Mesothelial cell of epicardium (in vitro differentiated cells): ENCODE results near the gene SNAP25. TPM values are rescaled to one million over a fixed set of nuclear protein-coding genes. Genes with fewer than 3 reads are reported as not detected.

ENCODE experiments used
- DNase-seq, 2 experiments: peaks; one replicate each; pipeline ENCODE4 v3.0.0; 2021; ENCODE audit warnings: low spot score in 2 of 2; ENCODE audit not compliant: unreplicated experiment in 2 of 2
- H3K27ac Mint-ChIP-seq: 2 replicates; pipeline ENCODE4 v1.8.0; 2021; ENCODE audit warnings: mixed read lengths
- H3K27me3 Mint-ChIP-seq: 2 replicates; pipeline ENCODE4 v1.8.0; 2021; ENCODE audit warnings: low read depth, mixed read lengths
- H3K36me3 Mint-ChIP-seq: 2 replicates; pipeline ENCODE4 v1.8.0; 2021; ENCODE audit warnings: mixed read lengths
- H3K4me1 Mint-ChIP-seq: 2 replicates; pipeline ENCODE4 v1.8.0; 2021; ENCODE audit warnings: mixed read lengths
- H3K4me3 Mint-ChIP-seq: 2 replicates; pipeline ENCODE4 v1.8.0; 2021; ENCODE audit warnings: mild to moderate bottlenecking, moderate library complexity, mixed read lengths
- H3K9me3 Mint-ChIP-seq: 2 replicates; pipeline ENCODE4 v1.8.0; 2021; ENCODE audit warnings: mixed read lengths
- total RNA-seq: library from RNA; stranded (reverse); gene quantifications from 3 replicates; pipeline ENCODE4 v1.2.1, GENCODE V29; 2021
- TF ChIP-seq, protein P1 (sequence below): fragments of 200-600 bp; sonication (generic); IDR thresholded peaks from one replicate; pipeline ENCODE4 v1.5.0; 2021; ENCODE audit warnings: antibody characterized with exemption; ENCODE audit not compliant: unreplicated experiment

Gene SNAP25
- total RNA-seq, 1 donor from 2014 or later, result 5.0 TPM

DNA sequence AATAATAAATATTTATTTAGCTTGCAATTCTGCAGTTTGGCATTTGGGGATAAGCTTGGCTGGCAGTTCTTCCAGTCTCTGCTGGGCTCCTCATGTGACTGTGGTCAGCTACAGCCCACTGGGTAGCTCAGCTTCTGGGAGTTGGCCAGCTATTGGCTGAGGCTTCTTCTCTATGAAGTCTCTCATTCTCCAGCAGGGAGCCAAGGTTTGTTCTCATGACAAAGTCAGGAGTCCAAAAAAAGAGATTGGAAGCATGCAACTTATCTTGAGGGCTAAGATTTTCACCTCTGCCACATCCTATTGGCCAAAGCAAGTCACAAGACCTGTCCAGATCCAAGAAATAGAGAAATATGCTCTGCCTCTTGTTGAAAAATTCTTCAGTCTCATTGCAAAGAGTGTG is 94.6 kb downstream of the SNAP25 start:
- DNase-seq, result no peak
- no peaks in the 10 kb centered on the region for H3K9me3 Mint-ChIP-seq
- H3K27me3 Mint-ChIP-seq, result peaks cover 50% of the 10 kb centered on the region
- TF ChIP-seq, protein P1, sequence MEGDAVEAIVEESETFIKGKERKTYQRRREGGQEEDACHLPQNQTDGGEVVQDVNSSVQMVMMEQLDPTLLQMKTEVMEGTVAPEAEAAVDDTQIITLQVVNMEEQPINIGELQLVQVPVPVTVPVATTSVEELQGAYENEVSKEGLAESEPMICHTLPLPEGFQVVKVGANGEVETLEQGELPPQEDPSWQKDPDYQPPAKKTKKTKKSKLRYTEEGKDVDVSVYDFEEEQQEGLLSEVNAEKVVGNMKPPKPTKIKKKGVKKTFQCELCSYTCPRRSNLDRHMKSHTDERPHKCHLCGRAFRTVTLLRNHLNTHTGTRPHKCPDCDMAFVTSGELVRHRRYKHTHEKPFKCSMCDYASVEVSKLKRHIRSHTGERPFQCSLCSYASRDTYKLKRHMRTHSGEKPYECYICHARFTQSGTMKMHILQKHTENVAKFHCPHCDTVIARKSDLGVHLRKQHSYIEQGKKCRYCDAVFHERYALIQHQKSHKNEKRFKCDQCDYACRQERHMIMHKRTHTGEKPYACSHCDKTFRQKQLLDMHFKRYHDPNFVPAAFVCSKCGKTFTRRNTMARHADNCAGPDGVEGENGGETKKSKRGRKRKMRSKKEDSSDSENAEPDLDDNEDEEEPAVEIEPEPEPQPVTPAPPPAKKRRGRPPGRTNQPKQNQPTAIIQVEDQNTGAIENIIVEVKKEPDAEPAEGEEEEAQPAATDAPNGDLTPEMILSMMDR, result no peak
- no peaks in the 10 kb centered on the region for H3K36me3 Mint-ChIP-seq
- no peak overlapping the region for H3K4me3 Mint-ChIP-seq
- peaks cover 8% of the 10 kb centered on the region for H3K4me1 Mint-ChIP-seq
- H3K27ac Mint-ChIP-seq, result no peak overlapping the region

DNA sequence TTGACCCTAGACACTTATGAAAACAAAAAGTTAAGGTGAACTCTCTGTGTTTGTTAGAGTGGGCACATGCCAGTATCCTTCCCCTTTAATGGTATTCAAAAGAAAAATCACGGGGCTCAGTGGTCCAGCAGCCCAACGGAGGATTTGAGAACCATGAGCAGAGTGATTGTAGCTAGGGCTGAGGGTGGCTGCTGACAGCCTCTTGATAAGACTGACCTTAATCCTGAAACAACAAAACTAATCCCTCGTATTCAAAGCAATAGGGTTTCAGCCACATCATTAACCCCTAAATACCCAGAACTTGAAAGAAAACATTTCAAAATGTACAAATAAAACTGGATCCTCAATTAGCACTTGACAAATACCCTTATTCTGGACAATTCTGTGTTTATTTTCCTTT is 95.1 kb downstream of the SNAP25 start:
- H3K36me3 Mint-ChIP-seq, result no peaks in the 10 kb centered on the region
- H3K27ac Mint-ChIP-seq, result no peak overlapping the region
- H3K4me1 Mint-ChIP-seq, result peaks cover 8% of the 10 kb centered on the region
- peaks cover 49% of the 10 kb centered on the region for H3K27me3 Mint-ChIP-seq
- no peak for DNase-seq
- TF ChIP-seq, protein P1, result no peak
- no peaks in the 10 kb centered on the region for H3K9me3 Mint-ChIP-seq
- H3K4me3 Mint-ChIP-seq, result no peak overlapping the region

DNA sequence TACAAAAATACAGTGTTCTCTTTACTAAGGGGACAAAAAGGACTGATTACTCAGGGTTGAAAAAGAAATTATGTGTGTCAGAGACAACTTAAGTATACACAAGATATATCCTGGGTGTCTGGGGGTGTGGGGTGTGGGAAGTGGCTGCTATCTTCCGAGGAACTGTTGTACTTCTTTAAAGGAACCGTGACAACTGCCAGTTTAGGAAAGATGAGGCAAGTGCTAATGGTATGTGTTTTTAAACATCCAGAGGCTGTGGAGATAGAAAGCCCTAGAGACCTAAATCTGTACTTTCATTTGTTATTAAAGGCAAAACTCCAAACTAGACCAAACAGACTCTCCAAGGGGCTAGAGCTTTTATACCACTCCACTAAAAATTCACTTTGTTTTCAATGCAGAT is 95.6 kb downstream of the SNAP25 start:
- no peak overlapping the region for H3K27ac Mint-ChIP-seq

DNA sequence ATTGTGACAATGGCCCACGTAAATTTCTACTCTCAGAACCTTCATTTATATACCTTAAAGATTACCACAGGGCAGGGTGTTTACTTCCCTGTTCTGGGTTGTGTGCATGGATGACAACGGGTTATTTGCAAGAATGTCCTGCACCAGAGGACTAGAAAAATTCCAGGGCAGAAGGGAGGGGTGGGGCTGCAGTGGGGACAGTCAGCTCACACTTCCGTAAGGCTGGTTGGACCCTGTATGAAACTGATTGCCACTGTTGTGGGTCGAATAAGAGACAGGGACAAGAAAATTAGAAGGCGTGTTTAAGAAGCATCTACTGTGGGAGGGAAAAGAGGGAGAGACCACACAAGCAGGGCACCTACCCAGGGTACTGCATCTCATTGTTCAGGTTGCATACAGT is 96.5 kb downstream of the SNAP25 start:
- Mint-ChIP-seq H3K36me3 (no peaks in the 10 kb centered on the region), H3K9me3 (no peaks in the 10 kb centered on the region), H3K27ac (no peak overlapping the region), H3K4me1 (peaks cover 8% of the 10 kb centered on the region), H3K27me3 (peaks cover 50% of the 10 kb centered on the region), H3K4me3 (no peak overlapping the region)
- TF ChIP-seq, protein P1, result no peak
- DNase-seq, result no peak

More for the DNA sequence above, 95.6 kb downstream of the SNAP25 start:
- H3K4me1 Mint-ChIP-seq, result peaks cover 8% of the 10 kb centered on the region
- TF ChIP-seq, protein P1, result no peak
- no peaks in the 10 kb centered on the region for H3K9me3 Mint-ChIP-seq
- H3K36me3 Mint-ChIP-seq, result no peaks in the 10 kb centered on the region
- DNase-seq, result no peak
- peaks cover 49% of the 10 kb centered on the region for H3K27me3 Mint-ChIP-seq
- H3K4me3 Mint-ChIP-seq, result no peak overlapping the region

DNA sequence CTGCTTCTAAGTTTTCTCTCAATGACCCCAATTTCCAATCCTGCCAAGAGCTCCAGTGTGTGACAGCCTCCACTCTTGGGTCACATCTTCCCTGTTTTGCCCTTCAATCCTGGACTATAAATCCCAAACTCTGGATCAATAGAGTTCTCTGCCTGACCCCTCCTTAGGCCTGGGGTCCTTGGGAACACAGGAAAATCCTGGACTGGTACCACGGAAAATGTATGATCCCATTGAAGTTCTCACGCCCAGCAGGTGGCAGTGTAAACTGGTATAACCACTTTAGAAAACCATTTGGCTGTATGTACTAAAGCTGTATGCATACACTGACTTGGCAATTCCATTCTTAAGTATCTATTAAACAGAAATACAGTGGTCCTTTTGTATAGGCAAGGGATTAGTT is 98.0 kb downstream of the SNAP25 start:
- TF ChIP-seq, protein P1, result no peak
- Mint-ChIP-seq H3K9me3 (no peaks in the 10 kb centered on the region), H3K27ac (no peak overlapping the region), H3K36me3 (no peaks in the 10 kb centered on the region), H3K27me3 (peaks cover 40% of the 10 kb centered on the region), H3K4me3 (no peak overlapping the region), H3K4me1 (peaks cover 8% of the 10 kb centered on the region)
- no peak for DNase-seq

DNA sequence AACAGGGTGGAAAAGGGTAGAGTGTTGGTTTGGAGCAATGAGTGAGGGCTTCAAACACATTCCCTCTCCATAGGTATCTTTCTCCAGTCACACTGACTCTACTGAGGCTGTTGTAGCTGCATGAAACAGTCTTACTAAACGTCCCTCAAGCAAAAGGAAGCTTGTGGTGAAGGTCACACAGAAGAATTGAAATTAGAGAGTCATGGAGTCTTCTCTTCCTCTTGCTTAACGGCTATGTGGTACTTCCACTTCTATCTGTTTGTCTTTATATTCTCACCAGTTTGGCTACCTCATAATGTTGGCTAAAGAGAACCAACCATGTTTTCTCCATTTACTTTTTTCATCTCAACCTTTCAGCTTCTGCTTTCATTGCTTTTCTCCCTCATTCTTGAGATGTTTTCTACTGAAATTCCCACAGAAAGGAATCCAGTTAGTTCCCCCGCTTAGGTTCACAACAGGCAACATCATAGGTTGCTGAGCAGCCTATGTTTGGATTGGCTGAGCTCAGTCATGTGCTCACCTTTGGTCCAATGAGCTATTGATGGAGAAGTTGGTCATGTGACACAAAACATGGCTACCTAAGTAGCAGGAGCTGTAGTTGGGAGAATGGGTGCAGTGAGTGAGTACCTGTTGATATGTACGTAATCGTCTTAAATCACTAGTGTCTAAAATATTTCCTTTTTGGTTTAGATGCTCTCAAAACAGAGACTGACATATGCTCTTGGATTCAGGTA is 99.8 kb downstream of the SNAP25 start:
- H3K4me3 Mint-ChIP-seq, result no peak overlapping the region
- H3K36me3 Mint-ChIP-seq, result no peaks in the 10 kb centered on the region
- no peak overlapping the region for H3K27ac Mint-ChIP-seq
- no peak for DNase-seq
- peaks cover 8% of the 10 kb centered on the region for H3K4me1 Mint-ChIP-seq
- TF ChIP-seq, protein P1, result no peak
- peaks cover 34% of the 10 kb centered on the region for H3K27me3 Mint-ChIP-seq
- no peaks in the 10 kb centered on the region for H3K9me3 Mint-ChIP-seq
